ENCODE results near the gene ARMC9. TPM values are rescaled to one million over a fixed set of nuclear protein-coding genes. Genes with fewer than 3 reads are reported as not detected.

Gene ARMC9
- total RNA-seq, 1 donor from 2014 or later = 178 TPM

DNA sequence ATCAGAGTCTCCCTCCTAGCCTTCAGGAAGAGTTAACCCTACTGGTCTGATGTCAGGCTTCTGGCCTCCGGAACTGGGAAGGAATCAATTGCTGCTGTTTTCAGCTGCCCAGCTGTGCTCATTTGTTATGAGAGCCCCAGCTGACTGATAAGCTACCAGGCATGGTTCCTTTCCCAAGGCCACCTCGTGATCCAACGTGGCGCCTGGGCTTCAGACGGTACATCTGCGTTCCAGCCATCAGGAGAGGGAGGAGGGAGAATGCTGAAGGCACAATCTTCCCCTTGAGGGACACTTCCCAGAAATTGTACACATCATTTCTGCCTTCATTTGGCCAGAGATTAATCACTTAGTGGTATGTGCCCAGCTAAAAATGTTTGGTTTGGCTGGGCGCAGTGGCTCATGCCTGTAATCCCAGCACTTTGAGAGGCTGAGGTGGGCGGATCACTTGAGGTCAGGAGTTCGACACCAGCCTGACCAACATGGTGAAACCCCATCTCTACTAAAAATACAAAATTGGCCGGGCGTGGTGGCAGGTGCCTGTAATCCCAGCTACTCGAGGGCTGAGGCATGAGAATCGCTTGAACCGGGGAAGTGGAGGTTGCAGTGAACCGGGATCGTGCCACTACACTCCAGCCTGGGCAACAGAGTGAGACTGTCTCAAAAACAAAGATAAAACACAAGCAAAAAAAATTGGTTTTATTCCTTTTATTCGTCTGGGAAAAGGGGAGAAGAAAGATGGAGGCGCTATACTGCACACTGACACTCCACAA lies 10.5 kb upstream of the ARMC9 start:
- Mint-ChIP-seq H3K9me3 (ENCODE audit: unreplicated experiment) (no peaks in the 10 kb centered on the region), H3K4me1 (ENCODE audit: unreplicated experiment) (peaks cover 48% of the 10 kb centered on the region), H3K27me3 (ENCODE audit: unreplicated experiment) (no peaks in the 10 kb centered on the region), H3K36me3 (ENCODE audit: unreplicated experiment) (no peaks in the 10 kb centered on the region), H3K27ac (ENCODE audit: unreplicated experiment) (peak overlapping the region; percentile 79), H3K4me3 (ENCODE audit: unreplicated experiment) (no peak overlapping the region)
- TF ChIP-seq, protein P1, sequence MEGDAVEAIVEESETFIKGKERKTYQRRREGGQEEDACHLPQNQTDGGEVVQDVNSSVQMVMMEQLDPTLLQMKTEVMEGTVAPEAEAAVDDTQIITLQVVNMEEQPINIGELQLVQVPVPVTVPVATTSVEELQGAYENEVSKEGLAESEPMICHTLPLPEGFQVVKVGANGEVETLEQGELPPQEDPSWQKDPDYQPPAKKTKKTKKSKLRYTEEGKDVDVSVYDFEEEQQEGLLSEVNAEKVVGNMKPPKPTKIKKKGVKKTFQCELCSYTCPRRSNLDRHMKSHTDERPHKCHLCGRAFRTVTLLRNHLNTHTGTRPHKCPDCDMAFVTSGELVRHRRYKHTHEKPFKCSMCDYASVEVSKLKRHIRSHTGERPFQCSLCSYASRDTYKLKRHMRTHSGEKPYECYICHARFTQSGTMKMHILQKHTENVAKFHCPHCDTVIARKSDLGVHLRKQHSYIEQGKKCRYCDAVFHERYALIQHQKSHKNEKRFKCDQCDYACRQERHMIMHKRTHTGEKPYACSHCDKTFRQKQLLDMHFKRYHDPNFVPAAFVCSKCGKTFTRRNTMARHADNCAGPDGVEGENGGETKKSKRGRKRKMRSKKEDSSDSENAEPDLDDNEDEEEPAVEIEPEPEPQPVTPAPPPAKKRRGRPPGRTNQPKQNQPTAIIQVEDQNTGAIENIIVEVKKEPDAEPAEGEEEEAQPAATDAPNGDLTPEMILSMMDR (IDR thresholded peaks at IDR 0.05) = no peak
- peak; percentile 77 for DNase-seq (ENCODE audit: extremely low spot score, unreplicated experiment)

DNA sequence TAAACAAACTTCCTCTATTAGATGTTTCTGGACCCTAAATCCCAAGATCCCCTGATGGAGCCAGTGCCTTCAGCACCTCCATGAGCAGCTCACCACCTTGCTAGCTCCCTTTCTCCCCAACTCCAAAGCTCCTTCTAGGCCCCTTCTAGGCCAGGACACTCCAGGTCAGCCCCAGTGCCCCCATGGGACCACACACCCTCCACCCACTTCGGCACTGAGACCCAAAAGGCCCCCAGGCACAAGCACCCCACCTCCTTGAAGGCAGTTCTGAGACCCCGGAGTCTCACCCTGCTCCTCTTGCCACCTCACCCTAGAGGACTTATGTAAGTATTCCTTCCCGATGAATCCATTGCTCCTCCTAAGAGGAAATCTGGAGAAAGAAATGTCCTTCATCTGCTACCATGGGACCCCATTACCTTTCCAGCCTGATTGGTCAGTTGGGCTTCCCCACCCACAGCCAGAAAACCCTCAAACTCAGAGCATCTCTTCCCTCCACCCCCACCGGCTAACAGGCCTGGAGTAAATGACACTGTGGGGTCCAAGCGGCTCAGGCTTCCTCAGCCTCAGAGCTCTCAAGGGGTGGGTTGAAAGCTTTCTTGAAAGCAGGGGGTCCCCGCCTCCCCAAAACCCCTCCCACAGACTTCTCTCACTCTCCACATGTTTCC lies 9.8 kb upstream of the ARMC9 start:
- Mint-ChIP-seq H3K4me3 (ENCODE audit: unreplicated experiment) (no peak overlapping the region), H3K4me1 (ENCODE audit: unreplicated experiment) (peaks cover 50% of the 10 kb centered on the region), H3K27me3 (ENCODE audit: unreplicated experiment) (no peaks in the 10 kb centered on the region), H3K9me3 (ENCODE audit: unreplicated experiment) (no peaks in the 10 kb centered on the region), H3K36me3 (ENCODE audit: unreplicated experiment) (no peaks in the 10 kb centered on the region), H3K27ac (ENCODE audit: unreplicated experiment) (peak overlapping the region; percentile 79)
- DNase-seq (ENCODE audit: extremely low spot score, unreplicated experiment) = peak; percentile 71
- TF ChIP-seq, protein P1 (IDR thresholded peaks at IDR 0.05) = no peak

DNA sequence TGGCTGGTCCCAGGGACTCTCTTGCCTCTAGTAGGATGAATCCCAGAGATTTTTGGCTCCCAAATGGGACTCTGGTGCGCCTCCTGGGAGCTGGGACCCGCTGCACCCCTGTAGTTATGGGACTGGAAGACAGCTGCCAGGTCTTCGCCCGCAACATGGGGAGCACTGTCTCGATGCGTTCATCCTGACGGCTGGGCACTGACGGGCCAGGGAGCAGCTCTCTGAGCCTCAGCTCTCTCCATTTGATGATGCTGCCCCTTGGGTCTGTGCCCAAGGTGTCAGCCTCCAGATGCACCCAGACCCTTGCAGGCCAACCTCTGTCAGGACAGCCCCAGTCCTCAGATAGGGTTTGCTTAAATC lies 9.3 kb upstream of the ARMC9 start:
- peaks cover 50% of the 10 kb centered on the region for H3K4me1 Mint-ChIP-seq (ENCODE audit: unreplicated experiment)
- H3K9me3 Mint-ChIP-seq (ENCODE audit: unreplicated experiment) = no peaks in the 10 kb centered on the region
- DNase-seq (ENCODE audit: extremely low spot score, unreplicated experiment) = peak; percentile 73
- TF ChIP-seq, protein P1 (IDR thresholded peaks at IDR 0.05) = no peak
- H3K4me3 Mint-ChIP-seq (ENCODE audit: unreplicated experiment) = no peak overlapping the region
- no peaks in the 10 kb centered on the region for H3K36me3 Mint-ChIP-seq (ENCODE audit: unreplicated experiment)
- H3K27ac Mint-ChIP-seq (ENCODE audit: unreplicated experiment) = peak overlapping the region; percentile 79
- no peaks in the 10 kb centered on the region for H3K27me3 Mint-ChIP-seq (ENCODE audit: unreplicated experiment)

DNA sequence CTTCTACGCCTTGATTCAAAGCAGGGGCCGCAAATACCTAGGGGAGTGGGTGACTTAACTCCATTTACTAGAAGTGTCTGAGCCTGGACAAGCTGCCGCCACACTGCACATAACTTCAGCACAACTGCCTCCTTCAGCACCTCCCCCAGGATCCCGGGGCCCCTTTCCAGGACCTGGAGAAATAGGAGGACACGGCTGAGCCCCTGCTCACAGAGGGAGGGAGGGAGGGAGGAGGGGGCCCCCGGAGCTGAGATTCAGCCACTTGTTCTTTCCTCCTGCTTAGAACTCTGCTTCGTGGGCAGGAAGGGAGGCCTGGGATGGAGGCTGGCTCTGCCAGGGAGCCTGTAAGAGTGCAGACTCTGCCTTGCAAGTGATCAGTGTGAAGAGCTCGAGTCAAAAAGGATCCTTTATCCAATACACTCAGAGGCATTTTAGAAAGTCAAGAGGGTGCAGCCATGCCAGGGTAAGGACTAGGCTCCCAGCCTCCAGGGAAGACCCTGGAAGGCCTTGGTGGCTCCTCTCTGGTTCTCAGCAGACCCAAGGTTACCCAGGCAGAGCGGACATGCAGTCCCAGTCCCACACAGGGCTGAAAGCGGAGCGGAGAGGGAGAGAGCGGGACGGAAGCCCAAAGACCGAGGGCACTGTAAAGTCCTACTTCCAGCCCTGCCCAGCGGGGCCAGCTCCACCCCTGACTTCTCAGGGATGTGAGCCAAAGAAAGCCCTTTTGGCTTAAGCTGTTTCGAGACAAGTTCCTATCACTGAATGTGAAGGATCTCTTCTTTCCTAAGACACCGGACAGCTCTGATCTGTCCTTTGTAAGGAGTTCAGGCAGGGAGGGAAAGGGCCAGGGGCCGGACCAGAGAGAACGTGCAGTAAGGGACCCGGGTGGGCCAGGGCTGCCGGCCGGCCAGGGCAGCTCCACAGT lies 8.6 kb upstream of the ARMC9 start:
- TF ChIP-seq, protein P1 (IDR thresholded peaks at IDR 0.05) = no peak
- H3K36me3 Mint-ChIP-seq (ENCODE audit: unreplicated experiment) = no peaks in the 10 kb centered on the region
- H3K4me1 Mint-ChIP-seq (ENCODE audit: unreplicated experiment) = peaks cover 50% of the 10 kb centered on the region
- H3K27me3 Mint-ChIP-seq (ENCODE audit: unreplicated experiment) = no peaks in the 10 kb centered on the region
- DNase-seq (ENCODE audit: extremely low spot score, unreplicated experiment) = no peak
- H3K4me3 Mint-ChIP-seq (ENCODE audit: unreplicated experiment) = no peak overlapping the region
- no peaks in the 10 kb centered on the region for H3K9me3 Mint-ChIP-seq (ENCODE audit: unreplicated experiment)
- peak overlapping the region; percentile 93 for H3K27ac Mint-ChIP-seq (ENCODE audit: unreplicated experiment)

Data from osteocyte (in vitro differentiated cells).